DND-41 (cell line): ENCODE measurements around the gene POLE4.

Source experiments
- EZH2 ChIP-seq: IDR thresholded peaks from 3 replicates; pipeline ENCODE4 v1.6.1; 2012; ENCODE audit warnings: borderline replicate concordance, low read depth, mild to moderate bottlenecking, moderate library complexity, low read length, inconsistent platforms; ENCODE audit not compliant: severe bottlenecking
- TF ChIP-seq, protein P1 (sequence below): IDR thresholded peaks from 2 replicates; pipeline ENCODE4 v1.5.1; 2012; ENCODE audit warnings: borderline replicate concordance, low read length, moderate library complexity, mild to moderate bottlenecking; ENCODE audit not compliant: poor library complexity, severe bottlenecking; ENCODE audit errors: extremely low read depth

DNA sequence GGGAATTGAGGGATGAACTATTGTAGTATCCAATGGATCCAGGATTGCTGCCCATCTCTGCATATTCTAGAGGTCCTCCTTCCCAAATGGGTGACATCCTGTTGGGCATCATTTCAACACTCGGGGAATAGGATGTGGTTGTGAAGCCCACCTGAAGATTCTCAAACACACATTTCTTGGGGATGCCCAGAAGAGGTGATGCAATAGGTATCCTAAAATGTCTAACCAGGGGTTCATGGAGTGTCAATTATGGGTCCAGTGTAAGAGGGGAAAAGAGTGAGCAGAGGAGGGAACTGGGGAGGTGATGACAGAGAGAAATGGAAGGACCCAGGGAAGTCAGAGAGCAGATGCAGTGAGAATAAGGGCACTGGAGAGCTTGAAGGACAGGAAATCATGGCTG is 52.1 kb downstream of the POLE4 start:
- no peak for TF ChIP-seq EZH2
- TF ChIP-seq, protein P1, sequence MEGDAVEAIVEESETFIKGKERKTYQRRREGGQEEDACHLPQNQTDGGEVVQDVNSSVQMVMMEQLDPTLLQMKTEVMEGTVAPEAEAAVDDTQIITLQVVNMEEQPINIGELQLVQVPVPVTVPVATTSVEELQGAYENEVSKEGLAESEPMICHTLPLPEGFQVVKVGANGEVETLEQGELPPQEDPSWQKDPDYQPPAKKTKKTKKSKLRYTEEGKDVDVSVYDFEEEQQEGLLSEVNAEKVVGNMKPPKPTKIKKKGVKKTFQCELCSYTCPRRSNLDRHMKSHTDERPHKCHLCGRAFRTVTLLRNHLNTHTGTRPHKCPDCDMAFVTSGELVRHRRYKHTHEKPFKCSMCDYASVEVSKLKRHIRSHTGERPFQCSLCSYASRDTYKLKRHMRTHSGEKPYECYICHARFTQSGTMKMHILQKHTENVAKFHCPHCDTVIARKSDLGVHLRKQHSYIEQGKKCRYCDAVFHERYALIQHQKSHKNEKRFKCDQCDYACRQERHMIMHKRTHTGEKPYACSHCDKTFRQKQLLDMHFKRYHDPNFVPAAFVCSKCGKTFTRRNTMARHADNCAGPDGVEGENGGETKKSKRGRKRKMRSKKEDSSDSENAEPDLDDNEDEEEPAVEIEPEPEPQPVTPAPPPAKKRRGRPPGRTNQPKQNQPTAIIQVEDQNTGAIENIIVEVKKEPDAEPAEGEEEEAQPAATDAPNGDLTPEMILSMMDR: no peak
